ENCODE results near the gene TXNRD2. TPM values are rescaled to one million over a fixed set of nuclear protein-coding genes. Genes with fewer than 3 reads are reported as not detected.

The TXNRD2 gene
- total RNA-seq, 1 experiment from 2014 or later = 23.0 TPM

DNA sequence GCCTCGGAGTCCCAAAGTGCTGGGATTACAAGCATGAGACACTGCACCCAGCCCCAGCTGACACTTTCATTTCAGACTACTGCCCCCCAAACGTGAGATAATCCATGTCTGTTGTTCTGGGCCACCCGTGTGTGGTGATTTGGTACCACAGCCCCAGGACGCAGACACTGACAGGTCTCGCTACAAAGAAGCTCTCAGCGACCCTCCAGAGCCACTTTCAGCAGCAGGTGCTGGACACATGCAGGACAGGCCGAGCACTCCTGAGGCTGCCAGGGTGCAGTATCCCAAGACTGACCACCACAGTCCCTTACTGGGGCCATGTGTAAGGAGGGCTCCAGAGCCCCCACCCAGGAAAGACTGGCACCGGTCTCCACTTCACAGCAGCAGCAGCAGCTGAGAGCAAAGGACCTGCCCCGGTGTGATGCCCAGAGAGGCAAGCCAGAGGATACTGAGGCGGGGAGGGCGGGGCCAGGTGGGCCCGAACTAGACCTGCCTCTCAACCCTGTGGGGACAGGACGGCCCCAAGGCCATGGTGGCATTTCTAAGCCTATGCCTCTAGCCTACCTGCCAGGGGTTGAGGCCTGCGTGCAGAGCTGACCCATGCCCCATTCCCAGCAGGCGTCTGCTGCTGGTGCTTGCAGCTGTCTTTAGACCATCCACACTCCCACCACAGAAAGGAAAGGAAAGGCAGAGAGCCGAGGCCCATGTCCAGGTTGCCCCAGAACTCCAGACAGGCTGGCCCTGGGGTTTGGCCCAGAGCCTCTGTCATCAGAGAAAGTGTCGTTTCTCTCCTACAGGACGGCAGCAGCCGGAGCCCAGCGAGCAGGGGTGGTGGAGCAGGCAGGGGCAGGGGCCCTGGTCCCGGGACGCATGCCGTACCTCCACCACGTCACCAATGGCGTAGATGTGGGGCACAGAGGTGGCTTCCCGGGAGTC lies 58.9 kb downstream of the TXNRD2 start:
- Histone ChIP-seq H3K27ac (ENCODE audit: low read length) (peak overlapping the region; percentile 86), H3K79me2 (ENCODE audit: low read length) (peaks cover 13% of the 10 kb centered on the region), H3F3A (ENCODE audit: low read length, unreplicated experiment) (no peaks in the 10 kb centered on the region), H3K4me3 (ENCODE audit: low read length) (no peak overlapping the region), H3K9me2 (replicated peaks; ENCODE audit: low read length) (no peaks in the 10 kb centered on the region), H4K20me1 (ENCODE audit: low read length) (no peaks in the 10 kb centered on the region), H3K9ac (ENCODE audit: low read length) (no peak overlapping the region), H3K9me3 (ENCODE audit: low read length) (no peaks in the 10 kb centered on the region), H3K4me1 (ENCODE audit: insufficient read depth, low read length) (peaks cover 40% of the 10 kb centered on the region), H3K27me3 (ENCODE audit: low read length) (no peaks in the 10 kb centered on the region), H2AFZ (ENCODE audit: low read length) (no peak overlapping the region), H3K36me3 (ENCODE audit: low read depth, low read length) (no peaks in the 10 kb centered on the region), H3K4me2 (ENCODE audit: low read length) (peak overlapping the region; percentile 63; the same call in 1 of the 2 replicates)
- POLR2A ChIA-PET (ENCODE audit: unreplicated experiment) = no interaction called here
- DNase-seq (no peak), ATAC-seq (no peak)
- intact Hi-C loops (cut with micrococcal nuclease) = no loop called here
- TSS peak; percentile 71 for BruUV-seq (replicated peaks)
- CTCF ChIA-PET = no interaction called here
- TF ChIP-seq CTCF (conservative IDR thresholded peaks at IDR 0.05; ENCODE audit: low read depth, low read length) (no peak), EZH2 (IDR thresholded peaks at IDR 0.05; ENCODE audit: low read length, unreplicated experiment) (no peak), EZH2phosphoT487 (IDR thresholded peaks at IDR 0.05; ENCODE audit: borderline replicate concordance, low read length) (no peak)

GRCh38 chr22:19880786-19881569 lies 60.6 kb downstream of the TXNRD2 start:
- CTCF ChIA-PET = no interaction called here
- TF ChIP-seq CTCF (conservative IDR thresholded peaks at IDR 0.05; ENCODE audit: low read depth, low read length) = no peak
- no peak for TF ChIP-seq EZH2 (IDR thresholded peaks at IDR 0.05; ENCODE audit: low read length, unreplicated experiment)
- TF ChIP-seq EZH2phosphoT487 (IDR thresholded peaks at IDR 0.05; ENCODE audit: borderline replicate concordance, low read length) = no peak
- Histone ChIP-seq H3K4me3 (ENCODE audit: low read length) (peak overlapping the region; percentile 12; the same call in 1 of the 2 replicates), H3F3A (ENCODE audit: low read length, unreplicated experiment) (no peaks in the 10 kb centered on the region), H3K27ac (ENCODE audit: low read length) (peak overlapping the region; percentile 86), H4K20me1 (ENCODE audit: low read length) (no peaks in the 10 kb centered on the region), H3K4me1 (ENCODE audit: insufficient read depth, low read length) (peaks cover 40% of the 10 kb centered on the region), H3K36me3 (ENCODE audit: low read depth, low read length) (no peaks in the 10 kb centered on the region), H3K9me3 (ENCODE audit: low read length) (no peaks in the 10 kb centered on the region), H3K27me3 (ENCODE audit: low read length) (no peaks in the 10 kb centered on the region), H3K79me2 (ENCODE audit: low read length) (peaks cover 13% of the 10 kb centered on the region), H3K9me2 (replicated peaks; ENCODE audit: low read length) (no peaks in the 10 kb centered on the region), H2AFZ (ENCODE audit: low read length) (peak overlapping the region; percentile 19; the same call in 1 of the 2 replicates), H3K4me2 (ENCODE audit: low read length) (peak overlapping the region; percentile 63), H3K9ac (ENCODE audit: low read length) (peak overlapping the region; percentile 40)
- ATAC-seq = peak; percentile 88
- POLR2A ChIA-PET (ENCODE audit: unreplicated experiment) = interaction anchor here (0.6 kb wide), 1 partner anchor 32 kb away, joined by 3 read pairs; no protein-coding TSS in a partner anchor
- intact Hi-C loops (cut with micrococcal nuclease) = loop anchor here (1.0 kb wide), 1 partner anchor 10 kb away; no protein-coding TSS in a partner anchor
- DNase-seq = peak; percentile 96
- BruUV-seq (replicated peaks) = TSS peak; percentile 53

Data from PC-3 (cell line).